K562 (cell line): ENCODE results near the gene SLC36A1. TPM values are rescaled to one million over a fixed set of nuclear protein-coding genes. Genes with fewer than 3 reads are reported as not detected.

Experiments used
- BCLAF1 ChIP-seq, 2 experiments: fragments of 450-650 bp in 1 of 2; IDR thresholded peaks; 2 replicates each; pipeline ENCODE4 v1.6.1; 2011 to 2017; ENCODE audit warnings: low read depth in 2 of 2, antibody characterized with exemption in 1 of 2, borderline replicate concordance in 1 of 2, low read length in 1 of 2, mild to moderate bottlenecking in 1 of 2, mixed read lengths in 1 of 2; ENCODE audit not compliant: control insufficient read depth in 1 of 2
- CCNT2 ChIP-seq: IDR thresholded peaks from 2 replicates; pipeline ENCODE4 v1.6.1; 2011; ENCODE audit warnings: borderline replicate concordance, low read depth, mild to moderate bottlenecking, moderate library complexity, mixed read lengths, low read length; ENCODE audit not compliant: insufficient read length; ENCODE audit errors: extremely low read depth
- CHD4 ChIP-seq: fragments of 200-600 bp; sonication (generic); IDR thresholded peaks from 3 replicates; pipeline ENCODE4 v1.6.1; 2012; ENCODE audit warnings: low read depth, mild to moderate bottlenecking, mixed read lengths, low read length, inconsistent platforms; ENCODE audit not compliant: insufficient read depth, insufficient replicate concordance, poor library complexity, severe bottlenecking
- ESRRA ChIP-seq: fragments of 450-650 bp; IDR thresholded peaks from 2 replicates; pipeline ENCODE4 v1.6.1; 2014; ENCODE audit warnings: low read depth, mild to moderate bottlenecking, moderate library complexity, borderline replicate concordance
- GTF2F1 ChIP-seq: IDR thresholded peaks from 2 replicates; pipeline ENCODE4 v1.6.1; 2011; ENCODE audit warnings: low read depth, low read length, improper control_type of control experiment
- NFYB ChIP-seq: IDR thresholded peaks from 2 replicates; pipeline ENCODE4 v1.6.1; 2011; ENCODE audit warnings: mild to moderate bottlenecking, moderate library complexity; ENCODE audit not compliant: insufficient read length; ENCODE audit errors: extremely low read depth
- RAD21 ChIP-seq, 2 experiments: fragments of 250-450 bp in 1 of 2; fragments of 450-650 bp in 1 of 2; sonication (Bioruptor Pico) in 1 of 2; formaldehyde crosslinking in 1 of 2; IDR thresholded peaks in 1 of 2; conservative IDR thresholded peaks in 1 of 2; 2 replicates each; pipeline versions ENCODE4 v1.4.0 to v1.8.0; 2020 to 2022; ENCODE audit warnings: mild to moderate bottlenecking in 2 of 2, moderate library complexity in 1 of 2
- REST ChIP-seq, 2 experiments: fragments of 450-650 bp; formaldehyde crosslinking in 1 of 2; IDR thresholded peaks; 2 replicates each; pipeline versions ENCODE4 v1.4.0 to v1.6.1; 2014 to 2020; ENCODE audit warnings: mild to moderate bottlenecking in 2 of 2, borderline replicate concordance in 1 of 2, low read depth in 1 of 2
- RHOXF2B ChIP-seq: fragments of 250-450 bp; sonication (Bioruptor Pico); conservative IDR thresholded peaks from 2 replicates; pipeline ENCODE4 v1.5.1; 2021
- ZNF253 ChIP-seq: fragments of 250-450 bp; sonication (Bioruptor Pico); conservative IDR thresholded peaks from 2 replicates; pipeline ENCODE4 v1.6.1; 2021; ENCODE audit warnings: mild to moderate bottlenecking
- ZNF584 ChIP-seq: fragments of 200-800 bp; sonication (Bioruptor generic); IDR thresholded peaks from 2 replicates; pipeline ENCODE4 v1.6.1; 2016; ENCODE audit warnings: low read depth, mild to moderate bottlenecking, missing genetic modification characterization, missing compliant biosample characterization
- ZNF785 ChIP-seq: fragments of 250-450 bp; sonication (Bioruptor Pico); IDR thresholded peaks from 2 replicates; pipeline ENCODE4 v1.4.0; 2020; ENCODE audit warnings: mild to moderate bottlenecking
- ZZZ3 ChIP-seq: fragments of 450-650 bp; IDR thresholded peaks from 2 replicates; pipeline ENCODE4 v1.6.1; 2016; ENCODE audit warnings: antibody characterized with exemption, mild to moderate bottlenecking, moderate library complexity
- polyA plus RNA-seq, 8 experiments: library from polyadenylated mRNA; depleted of rRNA in 4 of 8; stranded (reverse) in 5 of 8; unstranded in 3 of 8; fragments of >200 nt; fragmentation: Nextera tagmentation in 2 of 8; fragmentation: Illumina TruSeq in 1 of 8; extraction: Ambion mirVana in 2 of 8; extraction: Trizol in 1 of 8; gene quantifications; 2 replicates each; pipeline versions ENCODE4 v1.2.1 to v1.2.3, GENCODE V29; 2011 to 2014; ENCODE audit warnings: inconsistent platforms in 1 of 8, missing spikeins in 1 of 8
- total RNA-seq, 7 experiments: library from RNA; depleted of rRNA in 6 of 7; stranded (reverse); fragments of >200 nt in 6 of 7; fragmentation: Illumina TruSeq in 2 of 7; extraction: Trizol in 2 of 7; gene quantifications; 2 replicates each; pipeline versions ENCODE4 v1.2.1 to v1.2.3, GENCODE V29; 2011 to 2021; ENCODE audit warnings: low replicate concordance in 1 of 7

SLC36A1 gene
- total and polyA plus RNA-seq, 9 of the 15 experiments (the other 6 are each of a cell fraction or from before 2014, with no cell fraction given): 1.6 to 8.4 (median 4.6) TPM

DNA sequence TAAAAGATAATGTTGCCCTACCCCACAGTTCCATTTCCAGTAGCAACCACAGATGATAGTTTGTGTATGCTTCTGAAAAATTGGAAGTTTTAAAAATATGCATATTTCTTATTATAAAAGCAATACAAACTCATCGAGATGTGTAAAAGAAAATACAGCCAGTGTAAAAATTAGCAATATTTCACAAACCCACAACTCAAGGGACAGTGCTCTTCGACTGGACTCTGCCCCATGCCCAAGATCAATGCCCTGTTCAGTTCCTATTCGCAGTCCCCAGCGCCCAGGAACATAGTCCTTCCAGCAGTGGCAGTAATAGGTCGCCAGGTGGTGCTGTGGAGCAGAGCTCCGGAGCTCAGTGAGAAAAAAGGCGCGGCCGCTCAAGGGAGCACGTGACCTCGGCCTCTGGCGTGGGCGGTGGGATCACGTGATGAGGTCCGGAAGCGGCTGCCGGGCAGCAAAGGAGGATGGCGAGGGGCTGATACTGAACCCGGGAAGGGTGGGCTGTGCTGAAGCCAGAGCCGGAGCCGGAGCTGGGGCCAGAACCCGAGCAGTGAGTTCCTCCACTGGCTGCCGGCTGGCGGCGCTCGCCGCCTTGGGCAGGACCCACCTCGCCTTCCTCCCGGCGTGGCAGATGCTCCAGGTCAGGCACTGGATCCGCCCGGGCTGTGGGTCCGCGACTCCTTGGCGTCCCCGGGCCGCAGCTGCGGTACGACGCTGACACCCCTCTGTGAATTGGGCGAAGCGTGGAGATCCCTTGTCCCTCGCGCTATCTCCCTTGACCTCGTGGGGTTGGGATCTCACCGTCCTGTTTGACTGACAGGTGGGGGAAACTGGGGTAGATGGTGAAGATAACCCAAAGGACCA, at the start of gene SLC36A1 (continued):
- TF ChIP-seq ZNF584 (CRISPR knock-in tag) (peak; percentile 69; the same call in 1 of the 2 replicates), RAD21 (CRISPR knock-in tag; conservative IDR thresholded peaks at IDR 0.05 in 1 of 2, IDR thresholded peaks at IDR 0.05 in 1 of 2) (peak; percentile 93 to 95), ZZZ3 (no peak), CCNT2 (no peak), ESRRA (0 out of 2 replicates have a peak, but pooled peaks have one; percentile 52), REST (IDR thresholded peaks at IDR 0.05; ENCODE audit: borderline replicate concordance) (peak; percentile 97), REST (CRISPR knock-in tag; IDR thresholded peaks at IDR 0.05; ENCODE audit: low read depth) (no peak), BCLAF1 (IDR thresholded peaks at IDR 0.05; ENCODE audit: borderline replicate concordance in 1 of 2, control insufficient read depth in 1 of 2, low read depth in 2 of 2, low read length in 1 of 2) (no peak), GTF2F1 (0 out of 2 replicates have a peak, but pooled peaks have one; percentile 51), ZNF253 (no peak), CHD4 (no peak), NFYB (no peak), RHOXF2B (CRISPR knock-in tag) (0 out of 2 replicates have a peak, but pooled peaks have one; percentile 68), ZNF785 (no peak)
